RWPE2 (cell line): ENCODE results near the gene LAMTOR4.
"Not testable (repeated sequence)": the region's sequence is repeated elsewhere in the genome, so short reads cannot be mapped to it uniquely, and the experiment has no call there.

Source experiments
- ATAC-seq: fragments of 200-7000 bp; cut with Tn5 transposase; 3 replicates; pipeline ENCODE4 v1.9.1; 2021; ENCODE audit warnings: low read depth
- DNase-seq: peaks from one replicate; pipeline ENCODE4 v3.0.0-alpha.2; 2020; ENCODE audit warnings: low spot score
- H3K27ac ChIP-seq: fragments of 450-650 bp; 2 replicates; pipeline ENCODE4 v1.5.1; 2017; ENCODE audit warnings: mild to moderate bottlenecking; ENCODE audit not compliant: poor library complexity, severe bottlenecking
- H3K27me3 ChIP-seq: fragments of 250-450 bp; sonication (Bioruptor Pico); 2 replicates; pipeline ENCODE4 v1.5.1; 2021; ENCODE audit warnings: mild to moderate bottlenecking, moderate library complexity; ENCODE audit not compliant: insufficient read depth, poor library complexity, severe bottlenecking
- H3K36me3 ChIP-seq: fragments of 250-450 bp; sonication (Bioruptor Pico); 2 replicates; pipeline ENCODE4 v1.5.1; 2020; ENCODE audit warnings: low read depth, mild to moderate bottlenecking, moderate library complexity
- H3K4me1 ChIP-seq: fragments of 250-450 bp; sonication (Bioruptor Pico); 2 replicates; pipeline ENCODE4 v1.5.1; 2021; ENCODE audit warnings: mild to moderate bottlenecking, moderate library complexity; ENCODE audit not compliant: insufficient read depth, poor library complexity, severe bottlenecking
- H3K4me3 ChIP-seq: fragments of 250-450 bp; sonication (Bioruptor Pico); 2 replicates; pipeline ENCODE4 v1.5.1; 2021; ENCODE audit warnings: mild to moderate bottlenecking, moderate library complexity; ENCODE audit not compliant: severe bottlenecking
- H3K9me3 ChIP-seq: fragments of 250-450 bp; sonication (Bioruptor Pico); 2 replicates; pipeline ENCODE4 v1.5.1; 2021; ENCODE audit warnings: mild to moderate bottlenecking, moderate library complexity; ENCODE audit not compliant: severe bottlenecking
- CTCF ChIP-seq: fragments of 450-650 bp; IDR thresholded peaks from one replicate; pipeline ENCODE4 v1.5.1; 2017; ENCODE audit warnings: mild to moderate bottlenecking, moderate library complexity; ENCODE audit not compliant: poor library complexity, severe bottlenecking

LAMTOR4 gene

GRCh38 chr7:100189061-100189460, 40.3 kb downstream of the LAMTOR4 start:
- Histone ChIP-seq H3K4me3 (no peak overlapping the region), H3K27ac (no peak overlapping the region), H3K27me3 (no peaks in the 10 kb centered on the region), H3K36me3 (no peaks in the 10 kb centered on the region), H3K9me3 (no peaks in the 10 kb centered on the region), H3K4me1 (no peaks in the 10 kb centered on the region)
- TF ChIP-seq CTCF, result no peak
- ATAC-seq, result no peak
- no peak for DNase-seq

GRCh38 chr7:100190048-100190711, 41.5 kb downstream of the LAMTOR4 start:
- no peak overlapping the region for H3K27ac ChIP-seq
- H3K4me3 ChIP-seq, result no peak overlapping the region
- DNase-seq (no peak), ATAC-seq (peak; percentile 64; the same call in 2 of the 3 replicates)
- no peaks in the 10 kb centered on the region for H3K36me3 ChIP-seq
- TF ChIP-seq CTCF, result peak; percentile 63
- no peaks in the 10 kb centered on the region for H3K4me1 ChIP-seq
- no peaks in the 10 kb centered on the region for H3K27me3 ChIP-seq
- no peaks in the 10 kb centered on the region for H3K9me3 ChIP-seq

GRCh38 chr7:100191775-100192174, 43.1 kb downstream of the LAMTOR4 start:
- H3K27me3 ChIP-seq, result no peaks in the 10 kb centered on the region
- H3K9me3 ChIP-seq, result no peaks in the 10 kb centered on the region
- H3K4me3 ChIP-seq, result no peak overlapping the region
- DNase-seq (no peak), ATAC-seq (no peak)
- TF ChIP-seq CTCF, result no peak
- no peak overlapping the region for H3K27ac ChIP-seq
- no peaks in the 10 kb centered on the region for H3K4me1 ChIP-seq
- no peaks in the 10 kb centered on the region for H3K36me3 ChIP-seq

GRCh38 chr7:100192281-100192862, 43.7 kb downstream of the LAMTOR4 start:
- not testable (repeated sequence) for DNase-seq, H3K9me3 ChIP-seq, H3K4me3 ChIP-seq, H3K27me3 ChIP-seq, ATAC-seq, H3K36me3 ChIP-seq, H3K4me1 ChIP-seq, H3K27ac ChIP-seq

GRCh38 chr7:100192969-100193368, 44.3 kb downstream of the LAMTOR4 start:
- Histone ChIP-seq H3K9me3 (no peaks in the 10 kb centered on the region), H3K4me1 (no peaks in the 10 kb centered on the region), H3K4me3 (no peak overlapping the region), H3K36me3 (no peaks in the 10 kb centered on the region), H3K27me3 (no peaks in the 10 kb centered on the region), H3K27ac (no peak overlapping the region)
- DNase-seq (no peak), ATAC-seq (no peak)
- no peak for TF ChIP-seq CTCF
